Germinal center (tissue), 1 donor: Measurements from ENCODE around the gene TP63.

Experiments used
- DNase-seq: peaks from one replicate; pipeline ENCODE4 v3.0.0; 2012; ENCODE audit warnings: mixed read lengths, low spot score

The TP63 gene

DNA sequence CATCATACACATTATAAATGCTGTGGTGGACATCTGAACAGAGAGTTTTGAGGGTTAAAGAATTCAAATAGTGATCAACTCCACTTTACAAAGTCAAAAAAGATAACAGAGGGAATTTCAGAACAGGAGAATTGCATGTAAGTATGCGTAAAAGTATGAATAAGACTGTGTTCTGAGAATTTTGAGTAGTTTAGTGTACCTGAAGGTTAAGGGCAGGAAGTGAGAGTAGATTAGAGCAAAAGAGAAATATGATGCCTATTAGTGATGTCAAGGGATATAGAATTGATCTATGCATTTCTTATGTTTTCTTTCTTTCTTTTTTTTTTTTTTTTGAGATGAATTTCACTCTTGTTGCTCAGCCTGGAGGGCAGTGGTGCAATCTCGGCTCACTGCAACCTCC is 53.1 kb downstream of the TP63 start:
- no peak for DNase-seq

DNA sequence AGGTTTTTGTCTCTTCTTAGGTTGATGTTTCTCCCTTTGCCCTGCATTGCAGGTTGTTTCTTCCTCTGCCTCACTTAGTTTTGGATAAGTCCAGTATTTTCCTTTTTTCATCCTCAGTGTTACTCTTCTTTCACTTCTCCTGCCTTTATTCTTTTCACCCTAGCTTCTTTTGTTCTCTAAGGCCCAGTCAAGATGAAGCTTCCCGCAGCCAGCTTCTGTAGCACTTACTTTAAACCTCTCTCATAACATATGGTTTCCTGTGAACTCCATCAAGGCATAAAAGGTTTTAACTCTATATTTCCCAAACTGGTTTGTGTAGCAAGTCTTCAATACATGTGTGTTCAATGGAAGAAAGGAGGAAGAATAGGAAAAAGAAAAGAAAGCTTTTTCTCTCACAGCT is 54.1 kb downstream of the TP63 start:
- DNase-seq = no peak

GRCh38 chr3:189685860-189686259 is 54.7 kb downstream of the TP63 start:
- DNase-seq = no peak

- DNase-seq = no peak
These were observed 56.3 kb downstream of the TP63 start for GRCh38 chr3:189687475-189687874.

DNA sequence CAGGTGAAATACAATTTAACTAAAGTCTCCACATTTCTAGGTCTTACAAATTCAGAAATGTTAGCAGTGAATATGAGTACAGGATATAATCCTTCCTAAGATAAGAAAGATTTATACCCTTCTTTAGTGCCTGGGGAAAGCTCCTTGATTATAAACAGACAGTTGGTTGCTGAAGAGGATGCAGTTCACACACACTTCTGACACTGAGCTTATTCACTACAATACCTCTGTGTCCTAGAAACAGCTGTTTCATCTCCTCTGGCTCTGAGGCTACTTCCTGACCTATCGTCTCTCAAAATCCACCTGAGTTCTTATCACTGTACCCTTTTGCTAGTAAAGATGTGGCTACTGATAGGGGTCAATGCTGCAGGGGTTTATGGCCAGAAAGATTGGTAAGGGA is 57.1 kb downstream of the TP63 start:
- no peak for DNase-seq

GRCh38 chr3:189689625-189690024 is 58.4 kb downstream of the TP63 start:
- DNase-seq = no peak

DNA sequence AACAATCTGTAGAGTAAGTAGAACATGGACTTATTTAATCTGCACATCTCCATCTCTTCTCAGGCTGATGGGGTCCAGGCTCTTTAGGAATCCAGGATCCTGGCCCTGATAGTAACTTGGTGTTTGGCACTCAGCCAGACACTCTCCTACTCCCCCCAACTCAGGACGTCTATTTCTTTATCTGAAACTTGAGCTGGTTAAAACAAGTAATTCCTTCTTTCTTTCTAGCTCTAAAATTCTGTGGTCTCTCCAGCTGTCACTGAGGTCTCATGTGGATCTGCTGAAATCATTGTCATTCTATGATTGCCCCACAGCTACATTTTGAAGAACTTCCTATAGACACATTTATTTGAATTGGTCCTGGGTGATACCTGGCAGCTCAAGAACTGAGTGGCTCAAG is 59.0 kb downstream of the TP63 start:
- no peak for DNase-seq

GRCh38 chr3:189690672-189691071 is 59.5 kb downstream of the TP63 start:
- no peak for DNase-seq

GRCh38 chr3:189695400-189695799 is 64.2 kb downstream of the TP63 start:
- no peak for DNase-seq

GRCh38 chr3:189698811-189699210 is 67.6 kb downstream of the TP63 start:
- no peak for DNase-seq

- no peak for DNase-seq
These were observed 68.7 kb downstream of the TP63 start for GRCh38 chr3:189699885-189700284.

- no peak for DNase-seq
These were observed 71.0 kb downstream of the TP63 start for GRCh38 chr3:189702066-189702646.

DNA sequence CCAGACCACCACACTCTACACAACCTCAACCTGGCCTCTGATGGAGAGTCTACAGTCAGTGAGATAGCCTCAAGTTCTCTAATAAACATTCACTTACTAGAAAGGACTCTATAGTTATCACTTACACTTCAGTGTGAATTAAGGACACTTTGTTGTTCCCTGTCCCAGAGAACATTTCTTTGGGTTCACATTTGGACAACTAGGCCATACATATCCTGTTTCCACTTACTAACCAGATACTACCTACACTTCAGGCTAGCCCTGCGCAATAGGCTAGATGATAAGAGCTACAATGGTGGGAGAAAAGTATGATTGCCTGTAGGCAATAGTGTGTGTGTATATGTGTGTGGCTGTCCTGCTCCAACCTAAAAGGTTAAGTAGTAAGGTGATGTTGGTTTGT is 72.7 kb downstream of the TP63 start:
- no peak for DNase-seq

DNA sequence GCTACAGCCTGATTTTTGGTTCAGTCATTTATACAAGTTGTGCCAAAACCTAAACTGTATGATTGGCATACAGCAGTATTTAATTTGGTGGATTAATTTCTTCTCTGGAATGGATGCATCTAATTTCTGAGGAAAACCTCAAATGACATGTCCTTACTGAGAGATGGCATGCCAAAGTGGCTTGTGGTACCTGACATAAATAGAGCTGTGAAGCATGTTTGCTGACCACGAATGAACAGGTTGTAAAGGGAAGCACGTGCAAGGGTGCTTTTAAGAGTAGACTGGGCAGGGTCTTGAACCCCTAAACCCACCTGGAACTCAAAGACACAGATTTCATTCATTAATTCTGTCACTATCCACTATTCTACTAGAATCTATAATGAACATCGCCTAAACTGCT is 77.2 kb downstream of the TP63 start:
- no peak for DNase-seq

DNA sequence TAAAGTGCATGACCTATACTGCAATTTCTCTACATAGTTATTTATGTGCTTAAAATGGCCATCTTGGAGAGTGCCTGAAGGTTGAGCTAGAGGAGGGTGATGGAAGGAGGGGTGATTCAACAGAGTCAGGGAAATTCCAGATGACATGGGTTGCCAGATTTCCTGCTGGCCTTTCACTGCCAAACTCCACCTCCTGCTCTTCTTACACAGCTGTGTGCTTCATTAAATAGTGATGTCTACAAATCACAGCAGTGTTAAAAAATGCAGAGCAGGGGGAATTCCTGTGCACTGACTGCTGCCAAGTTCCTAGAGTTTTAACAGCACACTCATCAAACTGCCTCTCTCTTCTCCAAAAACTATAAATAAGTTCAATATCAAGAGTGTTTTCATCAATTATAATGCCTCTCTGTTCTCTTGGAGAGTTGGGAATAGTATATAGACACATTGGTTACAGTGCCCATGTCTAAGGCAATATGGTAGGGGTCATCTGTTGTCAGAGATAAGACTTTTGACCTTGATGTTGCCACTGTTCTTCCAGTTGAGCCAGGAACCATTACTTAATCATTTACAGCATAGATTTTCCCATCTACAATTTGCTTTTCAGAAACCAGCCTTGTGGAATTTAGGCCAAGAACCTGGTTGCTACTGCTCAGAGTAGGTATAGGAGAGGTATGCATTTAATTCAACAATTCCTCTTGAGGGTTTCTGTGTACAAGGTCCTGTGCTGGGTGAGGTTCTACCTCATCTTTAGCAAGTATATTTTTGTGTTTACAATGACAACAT is 79.6 kb downstream of the TP63 start:
- no peak for DNase-seq

DNA sequence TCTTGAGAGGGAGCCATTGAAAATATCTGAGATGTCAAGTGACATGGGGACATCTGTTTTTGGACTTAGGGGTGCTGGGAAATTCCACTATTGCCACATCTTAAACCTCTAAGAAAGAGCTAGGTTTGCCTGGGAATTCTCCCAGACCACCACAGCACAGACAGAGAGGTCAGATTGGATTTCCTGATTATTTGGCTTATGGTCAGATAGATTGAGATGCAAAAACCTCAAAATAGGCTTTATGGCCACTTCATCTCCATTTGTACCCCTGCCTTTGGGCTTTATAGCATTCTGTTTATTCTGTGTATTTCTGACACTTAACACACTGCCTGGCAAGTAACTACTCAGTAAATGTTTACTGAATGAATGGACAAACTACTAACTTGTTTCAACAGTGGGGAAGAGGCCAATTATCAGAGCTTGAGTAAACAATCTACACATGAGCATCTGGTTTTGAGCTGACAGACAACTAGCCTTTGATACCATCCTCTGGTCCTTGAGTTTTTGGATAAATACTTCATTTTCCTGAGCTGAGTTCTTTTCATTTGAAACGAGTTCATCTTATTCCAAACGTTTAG is 81.8 kb downstream of the TP63 start:
- DNase-seq = no peak

GRCh38 chr3:189714991-189715961 is 84.1 kb downstream of the TP63 start:
- DNase-seq = no peak

GRCh38 chr3:189718215-189718614 is 87.0 kb downstream of the TP63 start:
- DNase-seq = no peak

DNA sequence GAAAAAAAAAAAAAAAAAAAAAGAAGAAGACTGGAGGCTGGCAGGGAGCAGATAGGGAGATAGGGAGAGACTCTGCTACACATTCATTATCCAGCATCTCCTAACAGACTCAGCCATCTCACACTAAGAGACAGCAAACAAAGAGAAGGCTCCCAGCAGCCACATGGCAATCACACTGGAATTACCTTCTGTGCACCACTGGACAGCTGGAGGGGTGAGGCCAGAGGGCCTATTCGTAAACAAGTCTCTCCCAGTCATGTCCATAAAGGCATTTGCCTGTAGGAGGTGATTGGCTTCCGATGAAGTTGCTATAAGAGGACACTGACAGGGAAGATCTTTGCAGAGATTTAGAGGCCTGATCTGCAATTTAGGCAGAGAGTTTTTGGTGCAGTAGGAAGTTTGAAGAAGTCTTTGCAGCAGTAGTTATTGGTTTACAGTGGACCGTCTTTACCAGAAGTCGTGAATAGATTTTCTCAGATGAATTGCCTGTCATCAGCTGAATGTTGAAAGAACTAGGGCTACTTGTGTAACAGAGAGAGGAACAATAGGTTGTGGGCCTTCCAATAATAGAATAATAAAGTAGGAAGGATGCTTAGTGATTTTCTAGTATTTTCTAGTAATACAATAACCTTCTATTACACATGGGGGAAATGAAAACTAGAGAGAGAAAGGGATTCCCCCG is 89.7 kb downstream of the TP63 start:
- no peak for DNase-seq

DNA sequence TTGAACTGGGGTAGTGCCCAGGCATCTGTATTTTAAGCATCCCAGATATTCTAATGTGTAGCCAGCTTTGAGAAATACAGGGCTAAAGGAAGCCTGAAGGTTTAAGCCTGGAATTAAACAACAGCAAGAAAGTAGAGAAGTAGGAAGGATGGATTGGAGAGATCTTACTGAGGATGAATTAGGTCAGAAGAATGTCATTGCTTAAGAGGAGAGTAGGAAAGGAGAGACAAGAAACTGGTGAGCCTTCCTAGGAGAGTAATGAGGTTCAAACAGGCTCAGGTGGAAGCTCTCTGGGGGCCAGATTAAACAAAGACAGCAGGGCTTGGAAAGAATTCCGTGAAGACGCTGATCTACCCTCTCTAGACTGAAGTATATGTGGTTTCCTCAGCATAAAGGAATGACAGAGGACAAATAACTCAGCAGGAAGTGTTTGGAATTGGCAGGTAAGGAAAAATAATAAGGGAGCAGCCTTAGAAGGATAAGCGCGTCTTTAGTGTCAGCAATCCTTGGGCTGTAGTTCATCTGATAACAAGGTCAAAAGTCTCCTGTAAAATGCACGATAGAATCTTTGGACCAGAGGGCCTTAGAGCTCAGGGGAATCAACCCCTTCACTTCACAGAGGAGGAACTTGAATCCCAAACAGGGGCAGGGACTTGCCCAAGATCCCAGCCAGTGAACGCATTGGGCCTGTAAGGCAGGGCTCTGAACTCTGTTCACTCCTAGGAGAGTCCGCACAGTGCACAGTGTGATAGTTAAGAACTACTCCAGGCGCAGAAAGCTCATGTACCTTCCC is 90.9 kb downstream of the TP63 start:
- DNase-seq = no peak

GRCh38 chr3:189724356-189724755 is 93.2 kb downstream of the TP63 start:
- DNase-seq = no peak
